Stomach smooth muscle (tissue), 2 donors: ENCODE results near the gene ZSCAN9.

Source experiments
- H3K27ac ChIP-seq: one replicate; pipeline ENCODE4 v1.7.0; 2013; ENCODE audit warnings: mild to moderate bottlenecking, low read length, inconsistent platforms
- H3K27me3 ChIP-seq, 2 donors: one replicate each; pipeline ENCODE4 v1.7.0; 2013; ENCODE audit warnings: low read length in 2 of 2; ENCODE audit not compliant: insufficient read depth in 2 of 2, control insufficient read depth in 1 of 2
- H3K36me3 ChIP-seq, 2 donors: one replicate each; pipeline ENCODE4 v1.7.0; 2013; ENCODE audit warnings: low read length in 2 of 2; ENCODE audit not compliant: control insufficient read depth in 2 of 2, insufficient read depth in 2 of 2
- H3K4me1 ChIP-seq: one replicate; pipeline ENCODE4 v1.7.0; 2013; ENCODE audit warnings: low read length; ENCODE audit not compliant: control insufficient read depth, insufficient read depth
- H3K4me3 ChIP-seq, 2 donors: one replicate each; pipeline ENCODE4 v1.7.0; 2013; ENCODE audit warnings: low read length in 2 of 2
- H3K9ac ChIP-seq, 2 donors: one replicate each; pipeline ENCODE4 v1.7.0; 2013; ENCODE audit warnings: low read length in 2 of 2, mild to moderate bottlenecking in 1 of 2
- H3K9me3 ChIP-seq, 2 donors: one replicate each; pipeline ENCODE4 v1.7.0; 2013; ENCODE audit warnings: low read length in 2 of 2; ENCODE audit not compliant: control insufficient read depth in 2 of 2
- donor health status: healthy.
- donor health status: Pancreatic carcinoma.

The ZSCAN9 gene

DNA sequence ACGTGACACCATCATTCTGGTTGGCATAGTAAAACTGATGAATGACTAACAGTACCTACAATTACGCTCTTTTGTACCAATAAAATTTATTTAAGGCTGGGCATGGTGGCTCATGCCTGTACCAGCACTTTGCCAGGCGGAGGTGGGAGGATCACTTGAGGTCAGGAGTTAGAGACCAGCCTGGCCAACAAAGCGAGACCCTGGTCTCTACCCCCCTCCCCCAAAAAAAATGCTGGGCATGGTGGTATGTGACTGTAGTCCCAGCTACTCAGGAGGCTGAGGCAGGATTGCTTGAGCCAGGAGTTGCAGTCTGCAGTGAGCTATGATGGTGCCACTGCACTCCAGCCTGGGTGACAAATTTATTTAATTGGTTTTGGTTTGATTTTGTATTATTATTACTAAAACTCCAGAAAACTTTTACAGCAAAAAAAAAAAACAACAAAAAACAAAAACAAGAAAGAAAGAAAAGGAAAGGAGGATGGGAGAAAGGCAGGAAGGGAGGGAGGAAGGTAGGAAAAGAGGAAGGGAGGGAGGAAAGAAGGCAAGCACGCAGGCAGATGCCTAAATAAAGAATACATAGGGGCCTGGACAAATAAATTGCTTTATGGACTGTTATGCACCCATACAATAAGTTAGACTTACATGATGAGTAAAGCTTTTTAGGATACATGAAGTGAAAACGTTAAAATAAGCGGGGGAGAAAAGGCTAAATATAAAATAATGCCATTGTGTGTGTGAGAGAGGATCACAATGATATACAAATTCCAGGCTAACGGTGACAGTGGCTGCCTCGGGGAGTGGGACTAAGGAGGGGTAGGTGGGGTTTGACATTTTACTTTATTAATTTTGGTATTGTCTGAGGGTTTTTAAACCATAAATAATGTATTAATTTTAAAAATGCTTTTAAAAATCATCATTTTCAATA is 682 bp upstream of the ZSCAN9 start:
- Histone ChIP-seq H3K27ac (peak overlapping the region; percentile 69), H3K27me3 (peaks cover 0 to 13% of the 10 kb centered on the region in 2 donors)

DNA sequence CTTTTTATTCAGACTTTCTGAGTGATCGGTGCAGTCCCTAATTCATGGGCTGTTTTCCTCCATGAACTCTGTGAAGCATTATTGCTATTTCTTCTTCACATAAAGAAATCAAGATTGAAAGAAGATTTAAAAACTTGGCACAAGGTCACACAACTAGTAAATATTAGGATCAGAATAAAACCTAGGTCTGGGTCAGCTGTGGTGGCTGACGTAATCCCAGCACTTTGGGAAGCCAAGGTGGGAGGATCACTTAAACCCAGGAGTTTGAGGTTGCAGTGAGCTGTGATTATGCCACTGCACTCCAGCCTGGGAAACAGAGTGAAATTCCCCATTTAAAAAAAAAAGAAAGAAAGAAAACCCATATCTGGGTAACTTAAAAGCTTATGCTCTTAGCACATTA is 1.4 kb downstream of the ZSCAN9 start:
- H3K4me3 ChIP-seq, result no peak overlapping the region

More for the DNA sequence above, 682 bp upstream of the ZSCAN9 start:
- H3K9ac ChIP-seq, result peak overlapping the region; percentile 71 to 87
- peak overlapping the region; percentile 79 to 85 for H3K4me3 ChIP-seq
- H3K9me3 ChIP-seq, result no peaks in the 10 kb centered on the region
- H3K36me3 ChIP-seq, result peaks cover 18% of the 10 kb centered on the region in 2 donors
- peaks cover 6% of the 10 kb centered on the region for H3K4me1 ChIP-seq

DNA sequence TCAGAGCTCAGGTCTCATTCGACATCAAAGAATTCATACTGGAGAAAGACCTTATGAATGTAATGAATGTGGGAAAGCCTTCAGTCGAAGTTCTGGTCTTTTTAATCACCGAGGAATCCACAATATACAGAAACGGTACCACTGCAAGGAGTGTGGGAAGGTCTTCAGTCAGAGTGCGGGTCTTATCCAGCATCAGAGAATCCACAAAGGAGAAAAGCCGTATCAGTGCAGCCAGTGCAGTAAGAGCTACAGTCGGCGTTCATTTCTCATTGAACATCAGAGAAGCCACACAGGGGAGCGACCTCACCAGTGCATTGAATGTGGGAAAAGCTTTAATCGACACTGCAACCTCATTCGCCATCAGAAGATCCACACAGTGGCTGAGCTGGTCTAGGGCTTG is 7.7 kb downstream of the ZSCAN9 start:
- H3K27ac ChIP-seq, result no peak overlapping the region
- no peaks in the 10 kb centered on the region for H3K27me3 ChIP-seq
- H3K36me3 ChIP-seq, result peaks cover 35 to 40% of the 10 kb centered on the region in 2 donors
- no peaks in the 10 kb centered on the region for H3K4me1 ChIP-seq
- H3K9ac ChIP-seq, result no peak overlapping the region
- no peaks in the 10 kb centered on the region for H3K9me3 ChIP-seq
- no peak overlapping the region for H3K4me3 ChIP-seq

More for the DNA sequence above, 1.4 kb downstream of the ZSCAN9 start:
- Histone ChIP-seq H3K9me3 (no peaks in the 10 kb centered on the region), H3K36me3 (peaks cover 26 to 29% of the 10 kb centered on the region in 2 donors), H3K9ac (no peak overlapping the region), H3K4me1 (peaks cover 6% of the 10 kb centered on the region), H3K27me3 (peaks cover 0 to 5% of the 10 kb centered on the region in 2 donors), H3K27ac (no peak overlapping the region)

DNA sequence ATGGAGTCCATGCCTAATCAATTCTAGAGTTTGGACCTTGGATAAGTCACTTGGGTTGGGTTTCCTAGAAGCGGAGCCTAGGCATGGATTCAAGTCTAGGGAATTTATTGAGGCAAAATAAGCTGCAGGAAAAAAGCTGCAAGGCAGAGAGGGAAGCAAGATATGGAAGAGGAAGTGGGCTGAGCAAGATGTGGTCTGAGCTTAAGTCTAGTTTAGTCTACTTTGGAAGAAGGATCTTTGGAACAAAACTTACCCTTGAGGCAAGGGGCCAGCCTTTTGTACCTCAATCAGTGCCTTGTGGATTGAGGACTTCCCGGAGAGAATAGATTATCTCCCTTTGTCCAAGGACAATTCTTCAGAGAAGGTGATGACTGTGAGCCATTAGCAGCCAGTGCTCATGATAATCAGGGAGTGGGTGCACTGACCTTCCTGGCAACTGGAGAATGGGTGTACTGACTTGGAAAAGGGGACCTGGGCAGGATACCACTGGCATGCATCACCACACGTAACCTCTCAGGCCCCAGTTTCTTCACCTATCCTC is 10.9 kb downstream of the ZSCAN9 start:
- Histone ChIP-seq H3K36me3 (peaks cover 16 to 21% of the 10 kb centered on the region in 2 donors), H3K27me3 (no peaks in the 10 kb centered on the region), H3K27ac (no peak overlapping the region), H3K4me3 (no peak overlapping the region), H3K9me3 (no peaks in the 10 kb centered on the region), H3K4me1 (no peaks in the 10 kb centered on the region), H3K9ac (no peak overlapping the region)

- Histone ChIP-seq H3K36me3 (peaks cover under 1 to 3% of the 10 kb centered on the region in 2 donors), H3K9me3 (no peaks in the 10 kb centered on the region), H3K27me3 (no peaks in the 10 kb centered on the region), H3K4me3 (no peak overlapping the region), H3K27ac (no peak overlapping the region), H3K4me1 (no peaks in the 10 kb centered on the region), H3K9ac (no peak overlapping the region)
Measured at GRCh38 chr6:28239636-28240035, 14.6 kb downstream of the ZSCAN9 start.

DNA sequence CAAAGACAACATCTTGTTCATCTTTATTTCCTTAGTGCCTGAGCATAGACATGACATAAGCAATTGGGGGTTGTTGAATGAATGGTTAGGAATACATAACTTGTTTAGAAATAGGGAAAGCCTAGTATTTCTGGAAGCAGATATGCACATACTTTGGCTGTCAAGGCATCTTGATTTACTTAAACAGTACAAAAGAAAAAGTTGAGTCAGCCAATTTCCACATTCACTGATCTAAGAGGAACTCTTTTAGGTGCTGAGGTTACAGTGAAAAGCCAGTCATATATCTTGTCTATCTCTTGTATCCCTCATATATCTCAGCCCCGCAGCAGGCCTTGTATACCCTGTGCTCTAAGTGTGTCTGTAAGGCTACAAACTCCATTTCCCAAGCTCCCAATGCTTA is 15.4 kb downstream of the ZSCAN9 start:
- H3K36me3 ChIP-seq, result peaks cover 7 to 9% of the 10 kb centered on the region in 2 donors
- no peaks in the 10 kb centered on the region for H3K4me1 ChIP-seq
- H3K9me3 ChIP-seq, result no peaks in the 10 kb centered on the region
- no peak overlapping the region for H3K9ac ChIP-seq
- no peaks in the 10 kb centered on the region for H3K27me3 ChIP-seq
- H3K4me3 ChIP-seq, result no peak overlapping the region
- no peak overlapping the region for H3K27ac ChIP-seq

DNA sequence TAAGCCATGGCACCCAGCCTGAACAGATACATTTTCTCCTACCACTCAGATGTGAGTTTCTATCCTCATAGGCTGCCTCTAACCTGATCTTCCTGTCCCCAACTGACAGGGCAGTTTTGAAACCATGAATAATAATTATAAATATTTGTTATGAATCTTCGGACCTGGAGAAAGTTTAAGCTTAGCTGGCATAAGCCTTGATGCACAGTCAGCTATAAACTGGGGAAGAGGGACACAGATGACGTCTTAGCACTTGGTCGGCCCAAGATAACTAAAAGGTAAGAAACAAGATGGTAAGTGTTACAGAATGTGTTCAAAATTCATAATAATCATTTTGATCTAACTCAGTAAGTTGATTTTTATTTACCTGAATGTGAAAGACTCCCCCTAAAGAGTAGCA is 18.9 kb downstream of the ZSCAN9 start:
- no peaks in the 10 kb centered on the region for H3K9me3 ChIP-seq
- H3K27me3 ChIP-seq, result no peaks in the 10 kb centered on the region
- peaks cover 20 to 25% of the 10 kb centered on the region in 2 donors for H3K36me3 ChIP-seq
- H3K4me3 ChIP-seq, result no peak overlapping the region
- no peak overlapping the region for H3K27ac ChIP-seq
- no peaks in the 10 kb centered on the region for H3K4me1 ChIP-seq
- H3K9ac ChIP-seq, result no peak overlapping the region

DNA sequence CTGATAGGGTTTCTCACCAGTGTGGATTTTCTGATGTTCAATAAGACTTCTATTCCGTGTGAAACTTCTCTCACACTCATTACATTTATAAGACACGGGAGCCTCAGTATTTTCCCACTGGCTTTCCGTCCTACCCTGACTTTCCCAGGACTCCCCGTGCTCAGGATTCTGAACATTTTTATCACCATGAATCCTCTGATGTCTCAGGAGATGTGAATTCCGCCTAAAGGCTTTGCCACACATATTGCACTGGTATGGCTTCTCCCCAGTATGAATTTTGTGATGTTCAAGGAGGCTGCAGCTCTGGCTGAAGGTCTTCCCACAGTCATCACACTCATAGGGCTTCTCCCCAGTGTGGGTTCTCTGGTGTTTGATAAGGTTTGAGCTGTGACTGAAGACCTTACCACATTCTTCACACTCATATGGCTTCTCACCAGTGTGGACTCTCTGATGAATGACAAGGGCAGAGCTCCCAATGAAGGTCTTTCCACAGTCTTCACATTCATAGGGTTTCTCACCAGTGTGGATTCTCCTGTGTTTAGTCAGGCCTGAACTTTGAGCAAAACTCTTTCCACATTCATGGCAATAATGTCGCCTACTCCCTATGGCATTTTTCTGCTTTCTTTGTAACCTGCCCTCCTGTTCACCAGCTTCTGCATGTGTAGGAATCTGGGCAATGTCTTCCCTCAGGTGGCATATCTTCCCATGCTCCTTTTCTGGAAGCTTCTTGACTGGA is 20.3 kb downstream of the ZSCAN9 start:
- no peak overlapping the region for H3K27ac ChIP-seq
- no peaks in the 10 kb centered on the region for H3K9me3 ChIP-seq
- H3K4me3 ChIP-seq, result no peak overlapping the region
- no peak overlapping the region for H3K9ac ChIP-seq
- H3K4me1 ChIP-seq, result peaks cover 2% of the 10 kb centered on the region
- H3K36me3 ChIP-seq, result peaks cover 20 to 26% of the 10 kb centered on the region in 2 donors
- H3K27me3 ChIP-seq, result no peaks in the 10 kb centered on the region

GRCh38 chr6:28248916-28249315 is 23.8 kb downstream of the ZSCAN9 start:
- no peaks in the 10 kb centered on the region for H3K27me3 ChIP-seq
- peaks cover 22% of the 10 kb centered on the region for H3K4me1 ChIP-seq
- no peak overlapping the region for H3K9ac ChIP-seq
- H3K27ac ChIP-seq, result no peak overlapping the region
- no peak overlapping the region for H3K4me3 ChIP-seq
- no peaks in the 10 kb centered on the region for H3K9me3 ChIP-seq
- peaks cover 20 to 26% of the 10 kb centered on the region in 2 donors for H3K36me3 ChIP-seq

DNA sequence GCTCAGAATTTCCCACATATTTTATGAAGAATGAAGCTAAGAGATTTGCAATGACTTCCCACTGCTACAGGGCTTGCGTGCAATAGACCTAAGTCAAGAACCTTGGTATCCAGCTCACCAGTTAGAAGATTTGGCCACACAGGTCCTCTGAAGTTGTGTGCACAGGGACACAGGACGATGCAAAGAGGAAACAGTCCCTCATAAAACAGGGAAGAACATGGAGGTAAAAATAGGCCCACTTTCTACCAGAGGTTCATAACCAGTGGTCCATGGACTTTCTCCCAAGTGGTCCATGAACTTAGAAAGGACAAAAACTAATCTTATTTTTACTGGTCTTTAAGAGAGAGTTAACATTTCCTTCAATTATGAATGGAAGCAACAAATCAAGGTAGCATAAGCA is 25.7 kb downstream of the ZSCAN9 start:
- Histone ChIP-seq H3K4me1 (peaks cover 22% of the 10 kb centered on the region), H3K27me3 (no peaks in the 10 kb centered on the region), H3K27ac (no peak overlapping the region), H3K36me3 (peaks cover 9 to 16% of the 10 kb centered on the region in 2 donors), H3K4me3 (peak overlapping the region; percentile 40 to 98), H3K9ac (no peak overlapping the region), H3K9me3 (no peaks in the 10 kb centered on the region)
